Aorta (tissue), 5 donors: ENCODE measurements around the gene TGFBR1. TPM values are rescaled to one million over a fixed set of nuclear protein-coding genes. Genes with fewer than 3 reads are reported as not detected.
"Not testable (repeated sequence)": the region's sequence is repeated elsewhere in the genome, so short reads cannot be mapped to it uniquely, and the experiment has no call there.

ENCODE experiments used
- ATAC-seq: fragments of 200-7000 bp; cut with Tn5 transposase; one replicate; pipeline ENCODE4 v1.9.1; 2022; ENCODE audit warnings: moderate library complexity; ENCODE audit not compliant: low FRiP score
- DNase-seq, 2 donors: peaks; one replicate each; pipeline ENCODE4 v3.0.0-alpha.2; 2020
- H3K27ac ChIP-seq, 2 donors: one replicate each; pipeline ENCODE4 v1.5.1; 2013; ENCODE audit warnings: low read length in 2 of 2, mild to moderate bottlenecking in 2 of 2, moderate library complexity in 2 of 2, control low read depth in 1 of 2, inconsistent platforms in 1 of 2, low read depth in 1 of 2
- H3K27me3 ChIP-seq, 2 donors: one replicate each; pipeline ENCODE4 v1.6.1; 2013; ENCODE audit warnings: control low read depth in 1 of 2, low read length in 1 of 2, mild to moderate bottlenecking in 1 of 2, moderate library complexity in 1 of 2; ENCODE audit not compliant: insufficient read depth in 2 of 2, control insufficient read depth in 1 of 2
- H3K36me3 ChIP-seq, 2 donors: one replicate each; pipeline ENCODE4 v1.6.1; 2013; ENCODE audit warnings: control low read depth in 1 of 2, low read length in 1 of 2, mild to moderate bottlenecking in 1 of 2; ENCODE audit not compliant: insufficient read depth in 2 of 2, control insufficient read depth in 1 of 2
- H3K4me1 ChIP-seq, 2 donors: one replicate each; pipeline ENCODE4 v1.6.1; 2013; ENCODE audit warnings: low read length in 2 of 2, control low read depth in 1 of 2, mild to moderate bottlenecking in 1 of 2, moderate library complexity in 1 of 2; ENCODE audit not compliant: insufficient read depth in 2 of 2, control insufficient read depth in 1 of 2
- H3K4me3 ChIP-seq, 2 donors: one replicate each; pipeline ENCODE4 v1.5.1; 2013; ENCODE audit warnings: low read length in 2 of 2, control low read depth in 1 of 2, mild to moderate bottlenecking in 1 of 2
- H3K9me3 ChIP-seq: one replicate; pipeline ENCODE4 v1.6.1; 2013; ENCODE audit warnings: mild to moderate bottlenecking, low read length; ENCODE audit not compliant: control insufficient read depth
- WGBS, 2 donors: extraction: QIAGEN DNeasy Blood & Tissue Kit; methylation state at CpG; one replicate each; pipeline ENCODE4 v1.1.7; 2013; 5-methylcytosine and 5-hydroxymethylcytosine counted together
- intact Hi-C, 2 donors: fragments of 100-400 bp; cut with DNase I; formaldehyde crosslinking; loops; one replicate each; pipeline versions ENCODE4 v1.14.2 to v1.15.0; 2022
- polyA plus RNA-seq, 2 donors: library from polyadenylated mRNA; stranded (reverse); fragments of 200-250 nt; gene quantifications; one replicate each; pipeline ENCODE4 v1.2.3, GENCODE V29; 2013
- total RNA-seq, 2 donors: library from RNA; stranded (reverse); fragmentation: NEBNext Ultra II Directional; extraction: Animal tissue kit (Norgen Biotek cat#: 25700); gene quantifications; one replicate each; pipeline ENCODE4 v1.2.1, GENCODE V29; 2021
- donor health status: healthy with polysubstance abuse.
- donor health status: Bipolar disorder and iron deficiency.
- donor health status: DM: no; HTN: no; CAD: no.
- donor health status: DM: no; HTN: no; CAD: no.
- donor health status: DM: yes; HTN: yes; CAD: no.

Gene TGFBR1
- total and polyA plus RNA-seq, 4 donors, result 21.9 to 156 (median 62.9) TPM

DNA sequence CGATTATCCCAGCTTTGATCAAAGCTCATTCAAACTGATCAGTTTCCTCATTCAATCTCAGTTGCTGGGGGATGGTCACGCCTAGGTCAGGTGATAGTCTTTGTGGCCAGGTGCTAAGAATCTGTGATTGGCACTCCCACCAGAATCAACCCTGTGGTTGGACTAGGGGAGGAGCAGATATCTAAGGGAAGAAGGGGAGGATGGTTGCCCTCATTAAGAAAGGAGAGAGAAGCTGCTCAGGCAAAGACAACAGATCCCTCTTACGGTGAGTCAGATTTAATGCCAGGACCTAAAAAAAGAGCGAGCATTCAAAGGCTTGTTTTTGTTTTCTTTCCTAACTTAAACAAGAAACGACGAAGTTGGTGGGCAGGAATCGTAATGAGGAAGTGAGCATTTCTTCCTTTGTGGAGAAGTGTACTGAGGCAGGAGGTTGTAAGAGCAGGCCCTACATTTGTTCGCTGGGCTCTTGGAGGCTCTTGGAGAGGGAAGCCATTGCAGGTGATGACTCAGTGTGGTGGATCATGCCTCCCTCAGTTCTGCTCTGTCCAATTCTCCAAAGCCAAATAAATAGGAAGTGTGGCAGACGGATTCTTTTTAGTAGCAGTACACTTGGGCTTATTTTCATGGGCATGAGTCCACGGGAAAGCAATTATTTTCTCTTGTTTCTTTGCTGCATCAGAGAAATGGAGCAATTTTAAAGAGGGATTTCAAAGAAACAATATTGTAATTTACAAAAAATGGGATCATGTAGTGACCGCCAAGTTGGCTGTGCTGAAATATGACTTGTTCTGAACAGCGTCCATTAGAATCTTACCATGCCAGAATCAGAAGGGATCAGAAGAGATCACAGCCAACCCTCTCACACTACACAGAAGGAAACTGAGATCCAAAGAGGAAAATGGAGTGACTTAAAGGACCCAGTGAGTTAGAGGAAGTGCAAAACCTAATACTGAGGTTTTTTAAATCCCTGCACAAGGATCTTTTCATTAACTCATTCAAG is 18.7 kb upstream of the TGFBR1 start:
- intact Hi-C loops, result no loop called here
- ATAC-seq, result peak; percentile 88
- 40 to 42% methylated on average over 12 of the region's 12 CpGs for WGBS, 2 donors
- Histone ChIP-seq H3K27me3 (no peaks in the 10 kb centered on the region), H3K27ac (peak overlapping the region in 1 of 2 donors; percentile 6), H3K36me3 (no peaks in the 10 kb centered on the region), H3K4me3 (no peak overlapping the region), H3K9me3 (no peaks in the 10 kb centered on the region), H3K4me1 (peaks cover 0 to 2% of the 10 kb centered on the region in 2 donors)
- peak in 1 of 2 donors; percentile 65 for DNase-seq

DNA sequence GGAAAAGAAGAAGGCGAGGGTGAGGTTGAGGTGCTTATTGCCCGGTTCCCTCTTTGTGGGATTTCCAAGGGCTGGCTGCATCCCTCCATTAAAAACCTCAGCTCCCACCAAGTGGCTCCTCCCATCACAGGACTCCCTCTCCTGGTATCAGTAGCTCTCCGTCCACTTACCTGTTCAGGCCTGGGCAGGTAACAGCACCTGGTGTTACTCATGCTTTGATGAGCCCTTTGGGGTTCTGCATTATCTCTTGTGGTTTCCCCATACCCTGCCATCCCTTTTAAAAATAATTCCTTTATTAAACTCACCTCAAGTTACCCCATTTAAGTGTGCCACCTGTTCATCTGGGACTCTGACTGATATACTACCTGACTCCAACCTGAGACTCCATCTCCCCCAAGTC is 17.5 kb upstream of the TGFBR1 start:
- Histone ChIP-seq H3K4me1 (peaks cover 0 to 2% of the 10 kb centered on the region in 2 donors), H3K36me3 (no peaks in the 10 kb centered on the region), H3K9me3 (no peaks in the 10 kb centered on the region), H3K4me3 (no peak overlapping the region), H3K27ac (no peak overlapping the region), H3K27me3 (no peaks in the 10 kb centered on the region)
- 97 to 98% methylated on average over 3 of the region's 3 CpGs for WGBS, 2 donors
- intact Hi-C loops, result no loop called here
- DNase-seq (no peak), ATAC-seq (no peak)

DNA sequence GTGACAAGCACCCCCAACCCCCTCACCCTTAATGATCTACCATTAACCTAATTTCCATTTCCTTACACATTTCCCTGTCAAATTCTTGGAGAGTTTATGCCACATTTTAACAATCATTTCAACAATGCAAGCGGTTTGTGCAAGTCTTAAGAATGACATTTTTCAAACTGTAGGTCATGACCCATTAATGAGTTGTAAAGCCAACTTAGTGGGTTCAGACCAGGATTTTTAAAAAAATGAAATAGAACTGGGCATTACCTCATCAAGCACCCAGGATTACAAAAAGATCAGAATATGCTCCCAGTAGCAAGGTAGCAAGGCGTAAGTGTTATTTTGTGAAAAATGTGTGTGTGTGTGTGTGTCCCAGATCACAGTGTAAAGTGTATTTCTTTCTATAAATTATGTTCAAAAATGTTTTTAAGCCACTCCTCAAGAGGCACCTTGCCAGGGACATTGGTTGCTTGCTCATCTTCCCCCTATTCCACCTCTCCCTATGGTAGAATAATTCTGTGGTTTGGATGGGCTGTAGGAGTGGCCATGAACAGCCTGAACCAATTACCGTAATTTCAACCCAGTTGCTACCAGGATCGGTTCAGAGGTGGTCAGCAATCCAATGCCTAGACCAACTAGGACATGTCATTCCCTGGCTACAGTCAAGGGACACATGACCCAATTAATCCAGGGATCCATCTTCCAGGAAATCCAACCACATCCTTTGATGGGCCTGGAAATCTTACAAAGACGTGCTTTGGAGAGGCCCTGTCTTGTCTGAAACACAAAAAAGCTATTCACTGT is 14.4 kb upstream of the TGFBR1 start:
- 96% methylated on average over 5 of the region's 5 CpGs for WGBS, 2 donors
- no peak overlapping the region for H3K27ac ChIP-seq

DNA sequence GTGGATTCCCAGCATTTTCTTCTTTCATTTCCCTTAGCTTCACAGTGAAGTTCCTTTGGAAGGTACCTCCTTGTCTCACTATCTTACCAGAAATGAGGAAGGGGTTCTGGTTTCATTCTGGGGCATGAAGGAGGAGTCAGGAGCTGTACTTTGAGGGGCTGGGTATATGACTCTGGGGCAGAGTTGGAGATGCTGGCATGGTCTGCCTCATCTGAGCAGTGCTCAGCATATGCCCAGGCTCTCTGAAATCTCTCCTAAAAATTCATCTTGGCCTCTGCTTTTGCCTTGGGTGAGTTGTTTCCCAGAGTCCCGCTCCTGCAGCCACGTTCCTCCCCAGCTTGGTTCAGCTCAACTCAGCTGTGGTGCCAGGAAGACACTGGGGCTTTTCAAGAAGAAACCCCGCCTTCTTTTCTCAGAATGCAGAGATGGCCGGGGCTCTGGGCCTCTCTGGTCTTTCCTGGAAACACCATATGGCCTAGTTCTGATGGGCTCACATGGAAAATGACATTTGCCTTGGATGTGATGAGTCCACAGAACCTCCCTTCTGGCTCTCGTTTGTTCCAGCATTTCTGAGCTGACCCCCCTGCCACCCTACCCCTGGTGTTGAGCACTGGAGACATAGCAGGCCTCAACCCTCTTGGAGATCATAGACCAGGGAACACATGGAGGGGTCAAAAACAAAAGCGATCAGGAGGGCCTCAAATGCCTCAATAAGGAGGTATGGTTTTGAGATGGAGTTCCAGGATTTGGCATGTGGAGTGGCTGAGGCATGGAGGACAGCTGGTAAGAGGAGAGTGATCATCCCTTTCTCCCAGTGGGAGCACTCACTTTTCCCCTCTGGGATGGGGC is 12.0 kb upstream of the TGFBR1 start:
- Histone ChIP-seq H3K36me3 (no peaks in the 10 kb centered on the region), H3K4me3 (no peak overlapping the region), H3K27ac (no peak overlapping the region), H3K27me3 (no peaks in the 10 kb centered on the region), H3K4me1 (no peaks in the 10 kb centered on the region), H3K9me3 (no peaks in the 10 kb centered on the region)
- intact Hi-C loops, result no loop called here
- WGBS, 2 donors, result 90 to 92% methylated on average over 6 of the region's 6 CpGs
- no peak for ATAC-seq
- DNase-seq, result no peak

More for the DNA sequence above, 14.4 kb upstream of the TGFBR1 start:
- no peak for DNase-seq
- Histone ChIP-seq H3K4me3 (no peak overlapping the region), H3K9me3 (no peaks in the 10 kb centered on the region), H3K4me1 (peaks cover 0 to 2% of the 10 kb centered on the region in 2 donors), H3K27me3 (no peaks in the 10 kb centered on the region), H3K36me3 (no peaks in the 10 kb centered on the region)
- ATAC-seq, result no peak
- intact Hi-C loops, result no loop called here

DNA sequence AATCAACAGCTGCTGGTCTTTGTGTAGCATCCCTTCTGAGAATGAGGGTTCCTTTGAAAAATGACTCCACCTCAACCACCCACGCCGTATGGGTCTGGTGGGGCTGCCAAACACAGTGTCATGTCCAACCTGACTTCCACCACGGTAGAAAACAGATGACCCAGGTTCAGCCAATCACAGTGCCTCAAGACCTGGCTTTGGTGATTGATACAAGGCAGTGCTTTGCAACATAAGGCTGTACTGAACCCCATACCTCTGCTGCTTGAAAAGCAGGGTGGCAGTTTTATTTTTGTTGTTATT is 11.5 kb upstream of the TGFBR1 start:
- 87 to 95% methylated on average over 3 of the region's 3 CpGs for WGBS, 2 donors

DNA sequence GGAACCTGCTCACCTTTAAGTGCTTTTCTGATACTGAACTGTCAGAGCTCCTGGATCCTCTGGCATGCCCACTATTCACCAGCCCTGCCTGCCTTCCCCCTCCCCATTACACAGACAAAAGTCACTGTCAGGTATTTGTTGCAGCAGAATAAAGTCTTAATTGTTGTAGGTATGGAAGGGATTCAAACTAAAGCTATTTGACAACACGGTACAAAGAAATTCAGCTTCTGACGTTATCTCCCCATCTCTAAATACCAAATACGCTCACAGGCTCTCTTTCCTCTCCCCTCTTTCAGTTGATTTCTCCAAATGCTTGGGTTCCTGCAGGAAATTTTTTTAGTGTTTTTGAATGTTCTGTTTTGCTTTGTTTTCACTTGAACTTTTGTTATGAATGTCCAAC is 9.3 kb upstream of the TGFBR1 start:
- ATAC-seq (no peak), DNase-seq (no peak)
- no peak overlapping the region for H3K4me3 ChIP-seq
- no peaks in the 10 kb centered on the region for H3K9me3 ChIP-seq
- intact Hi-C loops, result no loop called here
- no peaks in the 10 kb centered on the region for H3K27me3 ChIP-seq
- no peak overlapping the region for H3K27ac ChIP-seq
- no peaks in the 10 kb centered on the region for H3K36me3 ChIP-seq
- no peaks in the 10 kb centered on the region for H3K4me1 ChIP-seq
- WGBS, 2 donors, result 92 to 95% methylated on average over 3 of the region's 3 CpGs

More for the DNA sequence above, 11.5 kb upstream of the TGFBR1 start:
- Histone ChIP-seq H3K9me3 (no peaks in the 10 kb centered on the region), H3K27me3 (no peaks in the 10 kb centered on the region), H3K36me3 (no peaks in the 10 kb centered on the region), H3K4me3 (no peak overlapping the region), H3K4me1 (no peaks in the 10 kb centered on the region), H3K27ac (no peak overlapping the region)
- intact Hi-C loops, result no loop called here
- DNase-seq (no peak), ATAC-seq (no peak)

DNA sequence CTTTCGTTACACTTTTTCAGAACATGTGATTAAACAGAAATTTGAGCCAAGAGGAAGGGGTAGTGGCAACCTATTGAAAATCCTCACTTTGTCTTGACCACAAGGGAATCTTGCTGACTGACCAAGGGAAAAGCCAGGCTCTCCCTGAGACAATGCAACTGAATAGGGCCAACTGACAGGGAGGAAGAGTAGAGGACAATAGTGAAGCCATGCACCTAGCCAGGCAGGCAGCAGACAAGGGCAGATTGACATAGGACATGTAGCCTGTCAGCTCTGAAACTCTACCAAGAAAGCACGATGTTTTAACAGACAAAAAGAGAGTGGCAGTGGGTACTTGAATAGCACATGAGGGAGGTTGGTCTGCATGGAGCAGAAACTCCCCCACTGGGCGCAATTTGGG is 8.5 kb upstream of the TGFBR1 start:
- Histone ChIP-seq H3K4me1 (no peaks in the 10 kb centered on the region), H3K9me3 (no peaks in the 10 kb centered on the region), H3K4me3 (no peak overlapping the region), H3K27ac (no peak overlapping the region), H3K36me3 (no peaks in the 10 kb centered on the region), H3K27me3 (no peaks in the 10 kb centered on the region)
- ATAC-seq (no peak), DNase-seq (no peak)
- WGBS, 2 donors, result 89 to 96% methylated on average over 3 of the region's 3 CpGs
- intact Hi-C loops, result no loop called here

DNA sequence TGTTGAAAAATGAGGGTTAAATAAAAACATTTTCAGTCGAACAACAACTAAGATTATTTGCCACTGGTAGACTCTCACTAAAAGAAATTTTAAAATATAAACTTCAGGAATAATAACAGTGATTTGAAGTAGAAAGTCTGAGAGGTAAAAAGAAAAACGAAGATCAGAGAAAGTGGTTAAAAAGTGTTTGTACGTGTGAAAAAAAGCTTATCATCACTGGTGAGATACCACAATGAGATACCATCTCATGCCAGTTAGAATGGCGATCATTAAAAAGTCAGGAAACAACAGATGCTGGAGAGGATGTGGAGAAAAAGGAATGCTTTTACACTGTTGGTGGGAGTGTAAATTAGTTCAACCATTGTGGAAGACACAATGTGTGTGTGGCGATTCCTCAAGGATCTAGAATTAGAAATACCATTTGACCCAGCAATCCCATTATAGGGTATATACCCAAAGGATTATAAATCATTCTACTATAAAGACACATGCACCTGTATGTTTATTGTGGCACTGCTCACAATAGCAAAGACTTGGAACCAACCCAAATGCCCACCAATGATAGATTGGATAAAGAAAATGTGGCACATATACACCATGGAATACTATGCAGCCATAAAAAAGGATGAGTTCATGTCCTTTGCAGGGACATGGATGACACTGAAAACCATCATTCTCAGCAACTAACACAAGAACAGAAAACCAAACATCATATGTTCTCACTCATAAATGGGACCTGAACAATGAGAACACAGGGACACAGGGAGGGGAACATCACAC is 4.9 kb upstream of the TGFBR1 start:
- not testable (repeated sequence) for H3K9me3 ChIP-seq, ATAC-seq, H3K27me3 ChIP-seq, H3K36me3 ChIP-seq, H3K4me1 ChIP-seq, DNase-seq, H3K4me3 ChIP-seq, H3K27ac ChIP-seq
- WGBS, 2 donors, result 92 to 97% methylated on average over 5 of the region's 5 CpGs
- intact Hi-C loops, result loop anchor here in 1 of 2 donors (5.0 kb wide), 1 partner anchor 68 kb away; no protein-coding TSS in a partner anchor
